ENCODE results near the gene PA2G4.
"Not testable (repeated sequence)": the region's sequence is repeated elsewhere in the genome, so short reads cannot be mapped to it uniquely, and the experiment has no call there.

PA2G4 gene

GRCh38 chr12:56104109-56104814, at the start of gene PA2G4:
TSS of gene PA2G4 (plus strand) at chr12:56104559. CDS start at chr12:56104738, 179 bp downstream.
- DNase-seq (ENCODE audit: low read depth in 3 of 3, low spot score in 1 of 3), result peak; percentile 91 to 93 (median 93)

DNA sequence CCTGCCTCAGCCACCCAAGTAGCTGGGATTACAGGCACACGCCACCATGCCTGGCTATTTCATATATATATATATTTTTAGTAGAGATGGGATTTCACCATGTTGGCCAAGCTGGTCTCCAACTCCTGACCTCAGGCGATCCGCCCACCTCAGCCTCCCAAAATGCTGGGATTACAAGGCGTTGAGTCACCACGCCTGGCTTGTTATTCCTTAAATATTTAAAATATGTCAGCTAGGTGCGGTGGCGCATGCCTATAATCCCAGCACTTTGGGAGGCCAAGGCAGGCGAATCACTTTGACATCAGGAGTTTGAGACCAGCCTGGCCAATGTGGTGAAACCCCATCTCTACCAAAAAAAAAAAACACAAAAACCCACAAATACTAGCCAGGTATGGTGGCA, 44.4 kb upstream of the PA2G4 start:
- DNase-seq (ENCODE audit: low read depth in 3 of 3, low spot score in 1 of 3), result not testable (repeated sequence)

GRCh38 chr12:56061982-56062381, 42.4 kb upstream of the PA2G4 start:
- DNase-seq (ENCODE audit: low read depth in 3 of 3, low spot score in 1 of 3), result no peak

GRCh38 chr12:56062996-56063395, 41.4 kb upstream of the PA2G4 start:
- DNase-seq (ENCODE audit: low read depth in 3 of 3, low spot score in 1 of 3), result no peak

DNA sequence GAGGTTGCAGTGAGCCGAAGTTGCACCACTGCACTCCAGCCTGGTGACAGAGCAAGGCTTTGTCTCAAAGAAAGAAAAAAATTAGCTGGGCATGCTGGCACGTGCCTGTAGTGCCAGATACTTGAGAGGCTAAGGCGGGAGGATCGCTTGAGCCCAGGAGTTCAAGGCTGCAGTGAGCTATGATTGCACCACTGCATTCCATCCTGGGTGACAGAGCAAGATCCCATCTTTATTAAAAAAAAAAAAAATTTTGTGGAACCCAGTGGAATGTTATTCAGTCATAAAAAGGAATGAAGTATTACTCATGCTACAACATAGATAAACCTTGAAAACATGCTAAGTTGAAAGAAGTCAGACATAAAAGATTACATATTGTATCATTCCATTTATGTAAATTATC, 32.7 kb upstream of the PA2G4 start:
- DNase-seq (ENCODE audit: low read depth in 3 of 3, low spot score in 1 of 3), result no peak

GRCh38 chr12:56074396-56074795, 30.0 kb upstream of the PA2G4 start:
- no peak for DNase-seq (ENCODE audit: low read depth in 3 of 3, low spot score in 1 of 3)

GRCh38 chr12:56077966-56078365, 26.4 kb upstream of the PA2G4 start:
- DNase-seq (ENCODE audit: low read depth in 3 of 3, low spot score in 1 of 3), result not testable (repeated sequence)

GRCh38 chr12:56078427-56078826, 25.9 kb upstream of the PA2G4 start:
- no peak for DNase-seq (ENCODE audit: low read depth in 3 of 3, low spot score in 1 of 3)

DNA sequence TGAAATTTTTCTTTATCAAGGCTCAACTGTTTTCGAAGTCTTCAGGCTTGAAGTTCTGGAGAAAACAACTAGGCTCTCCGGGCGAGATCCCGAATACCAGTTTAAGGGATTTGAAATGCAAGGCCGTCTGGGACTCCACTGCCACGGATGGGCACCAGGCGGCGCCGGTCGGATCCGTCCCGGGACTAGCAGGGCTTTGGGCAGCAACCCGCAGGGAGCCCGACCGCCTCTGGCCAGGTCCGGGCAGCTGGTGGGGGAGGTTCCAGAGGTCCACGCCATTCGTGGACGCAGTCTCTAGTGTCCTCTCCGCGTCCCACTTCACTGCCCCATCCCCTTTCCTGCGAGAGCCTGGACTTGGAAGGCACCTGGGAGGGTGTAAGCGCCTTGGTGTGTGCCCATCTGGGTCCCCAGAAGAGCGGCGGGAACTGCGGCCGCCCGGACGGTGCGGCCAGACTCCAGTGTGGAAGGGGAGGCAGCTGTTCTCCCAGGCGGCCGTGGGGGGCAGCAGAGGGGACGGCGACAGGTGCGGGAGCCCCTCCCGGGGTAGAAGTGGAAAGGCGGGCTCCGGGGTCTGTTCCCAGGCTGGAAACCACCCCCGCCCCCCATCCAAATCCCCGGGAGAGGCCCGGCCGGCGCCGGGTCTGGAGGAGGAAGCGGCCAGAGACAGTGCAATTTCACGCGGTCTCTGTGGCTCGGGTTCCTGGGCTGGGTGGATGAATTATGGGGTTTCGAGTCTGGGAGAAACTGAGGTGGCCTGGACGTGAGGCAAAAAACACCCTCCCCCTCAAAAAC, 25.2 kb upstream of the PA2G4 start:
- DNase-seq (ENCODE audit: low read depth in 3 of 3, low spot score in 1 of 3), result peak in 2 of 3 donors; percentile 11 to 35

- peak in 2 of 3 donors; percentile 42 to 55 for DNase-seq (ENCODE audit: low read depth in 3 of 3, low spot score in 1 of 3)
Observed at GRCh38 chr12:56079723-56080555, 24.4 kb upstream of the PA2G4 start, which contains the start of gene ERBB3. TSS of gene ERBB3 (plus strand) at chr12:56080165. CDS start at chr12:56080301, 136 bp downstream.

DNA sequence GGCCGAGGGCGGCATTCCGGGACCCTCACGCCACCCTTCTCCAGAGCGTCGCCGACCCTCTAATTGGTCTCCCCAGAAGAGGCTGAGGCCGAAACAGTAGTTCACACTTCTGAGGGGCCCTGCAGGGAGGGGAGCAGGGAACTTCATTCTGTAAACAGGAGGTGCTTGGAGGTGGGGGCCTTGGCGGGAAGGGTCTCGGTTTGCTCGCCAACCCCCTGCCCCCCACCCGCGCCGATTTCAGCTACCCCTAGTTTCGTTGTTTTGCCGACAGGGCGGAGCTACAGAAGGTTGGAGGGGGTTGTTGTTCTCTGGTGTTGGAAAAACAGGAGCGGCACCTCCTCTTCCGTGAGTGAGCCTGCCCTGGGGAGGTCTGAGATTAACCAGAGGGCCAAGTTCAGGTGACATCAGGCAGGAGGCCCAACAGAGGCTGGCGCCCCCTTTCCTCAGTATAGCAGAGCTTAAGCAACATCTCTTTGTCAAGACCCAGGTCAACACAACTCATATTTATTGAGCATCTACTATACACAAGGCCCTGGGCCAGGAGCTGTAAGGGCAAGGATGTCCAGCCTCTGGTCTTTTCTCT, 23.7 kb upstream of the PA2G4 start:
- no peak for DNase-seq (ENCODE audit: low read depth in 3 of 3, low spot score in 1 of 3)

DNA sequence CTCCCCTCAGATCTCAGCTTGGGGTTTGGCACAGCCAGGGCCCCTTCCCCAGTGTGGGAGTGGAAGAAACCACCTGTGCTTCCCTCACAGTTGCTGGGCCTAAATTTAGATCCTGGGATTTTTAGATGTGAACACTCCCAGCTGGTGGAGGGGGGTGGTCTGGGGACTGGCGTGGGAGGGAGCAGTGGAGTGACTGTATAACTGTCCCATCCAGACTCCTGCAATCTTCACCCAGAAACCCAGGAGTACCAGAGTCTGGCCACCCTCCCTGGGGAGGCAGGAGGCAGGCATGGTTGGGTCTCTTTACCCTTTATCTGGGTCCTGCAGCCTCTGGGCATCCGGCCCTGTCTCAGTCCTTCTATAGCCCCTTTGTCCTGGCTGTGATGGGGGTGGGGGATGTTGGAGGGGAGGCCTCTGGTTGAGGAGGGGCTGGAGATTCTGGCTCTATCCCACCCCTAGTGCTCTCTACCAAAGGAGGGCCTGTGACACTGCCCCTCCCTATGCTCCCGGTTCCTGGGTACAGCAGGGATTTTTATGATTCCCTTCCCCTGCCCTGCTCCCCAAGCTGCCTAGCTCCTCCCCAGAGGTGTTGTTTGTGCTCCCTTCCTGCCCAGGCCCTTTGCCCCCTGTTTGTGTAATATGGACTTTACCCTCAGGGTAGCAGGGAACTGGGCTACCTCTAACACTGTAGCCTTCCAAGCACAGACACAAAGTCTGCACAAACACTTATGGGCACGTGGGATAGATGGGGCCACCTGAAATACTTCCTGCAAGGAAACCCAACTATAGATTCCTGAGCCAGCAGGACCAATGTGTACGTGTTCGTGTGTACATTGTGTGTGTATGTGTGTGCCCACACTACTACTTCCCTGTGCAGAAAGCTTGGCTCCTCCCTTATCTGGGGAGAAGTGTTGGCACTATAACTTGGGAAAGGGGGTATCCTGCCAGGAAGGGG, 22.7 kb upstream of the PA2G4 start:
- DNase-seq (ENCODE audit: low read depth in 3 of 3, low spot score in 1 of 3), result no peak

GRCh38 chr12:56082382-56082781, 22.0 kb upstream of the PA2G4 start:
- no peak for DNase-seq (ENCODE audit: low read depth in 3 of 3, low spot score in 1 of 3)

DNA sequence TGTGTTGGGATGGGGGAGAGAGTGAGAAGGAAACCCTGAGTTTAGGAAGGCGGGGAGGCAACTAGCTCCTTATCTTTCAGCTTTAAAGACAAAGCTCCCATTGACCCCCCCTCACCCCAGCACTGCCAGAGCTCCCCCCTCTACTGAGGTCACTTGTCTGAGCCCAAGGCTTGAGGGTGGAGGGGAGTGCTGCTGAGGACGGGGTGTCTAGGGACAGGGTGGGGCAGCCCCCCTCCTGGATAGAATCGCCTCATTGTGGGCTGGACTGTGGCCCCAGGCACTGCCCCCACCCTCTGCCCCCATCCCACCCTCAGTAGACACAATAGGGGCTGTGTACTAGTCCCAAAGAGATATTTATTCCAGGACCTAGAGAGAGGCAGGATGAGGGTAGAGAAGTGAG, 21.4 kb upstream of the PA2G4 start:
- DNase-seq (ENCODE audit: low read depth in 3 of 3, low spot score in 1 of 3), result no peak

DNA sequence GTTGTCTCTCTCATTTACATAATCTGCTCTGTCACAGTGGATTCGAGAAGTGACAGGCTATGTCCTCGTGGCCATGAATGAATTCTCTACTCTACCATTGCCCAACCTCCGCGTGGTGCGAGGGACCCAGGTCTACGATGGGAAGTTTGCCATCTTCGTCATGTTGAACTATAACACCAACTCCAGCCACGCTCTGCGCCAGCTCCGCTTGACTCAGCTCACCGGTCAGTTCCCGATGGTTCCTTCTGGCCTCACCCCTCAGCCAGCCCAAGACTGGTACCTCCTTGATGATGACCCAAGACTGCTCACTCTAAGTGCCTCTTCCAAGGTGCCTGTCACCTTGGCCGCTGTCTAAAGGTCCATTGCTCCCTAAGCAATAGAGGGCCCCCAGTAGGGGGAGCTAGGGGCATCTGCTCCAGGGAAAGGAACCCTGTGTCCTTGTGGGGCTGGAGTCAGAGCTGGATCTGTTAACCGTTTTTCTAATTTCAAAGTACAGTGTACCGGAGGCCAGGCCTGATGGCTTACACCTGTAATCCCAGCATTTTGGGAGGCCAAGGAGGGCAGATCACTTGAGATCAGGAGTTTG, 19.3 kb upstream of the PA2G4 start:
- no peak for DNase-seq (ENCODE audit: low read depth in 3 of 3, low spot score in 1 of 3)

GRCh38 chr12:56086096-56086495, 18.3 kb upstream of the PA2G4 start:
- no peak for DNase-seq (ENCODE audit: low read depth in 3 of 3, low spot score in 1 of 3)

DNA sequence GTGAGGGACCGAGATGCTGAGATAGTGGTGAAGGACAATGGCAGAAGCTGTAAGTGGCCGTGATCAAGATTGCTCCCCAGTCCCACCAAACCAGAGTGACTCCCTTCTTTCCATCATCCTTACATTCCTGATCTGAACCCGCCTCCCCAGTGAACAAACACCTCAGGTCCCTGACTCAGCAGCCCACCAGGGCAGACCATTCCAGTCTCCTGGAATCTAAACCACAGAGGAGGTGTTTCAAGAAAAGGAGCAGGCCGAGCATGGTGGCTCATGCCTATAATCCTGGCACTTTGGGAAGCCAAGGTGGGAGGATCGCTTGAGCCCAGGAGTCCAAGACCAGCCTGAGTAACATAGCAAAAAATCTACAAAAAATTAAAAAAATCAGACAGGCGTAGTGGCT, 17.8 kb upstream of the PA2G4 start:
- no peak for DNase-seq (ENCODE audit: low read depth in 3 of 3, low spot score in 1 of 3)

- no peak for DNase-seq (ENCODE audit: low read depth in 3 of 3, low spot score in 1 of 3)
Observed at GRCh38 chr12:56087220-56087619, 17.1 kb upstream of the PA2G4 start.

- no peak for DNase-seq (ENCODE audit: low read depth in 3 of 3, low spot score in 1 of 3)
Observed at GRCh38 chr12:56097738-56098137, 6.6 kb upstream of the PA2G4 start.

DNA sequence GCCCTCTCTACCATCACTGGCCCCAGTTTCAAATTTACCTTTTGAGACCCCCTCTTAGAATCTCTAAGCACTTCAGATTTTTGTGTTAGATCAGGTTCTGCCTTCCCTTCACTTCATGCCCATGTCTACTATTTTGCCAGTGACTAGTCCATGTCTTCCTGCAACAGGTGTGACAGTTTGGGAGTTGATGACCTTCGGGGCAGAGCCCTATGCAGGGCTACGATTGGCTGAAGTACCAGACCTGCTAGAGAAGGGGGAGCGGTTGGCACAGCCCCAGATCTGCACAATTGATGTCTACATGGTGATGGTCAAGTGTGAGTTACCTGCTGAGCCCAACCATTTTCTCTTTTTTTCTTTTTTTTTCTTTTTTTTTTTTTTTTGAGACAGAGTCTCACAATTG, 5.8 kb upstream of the PA2G4 start:
- no peak for DNase-seq (ENCODE audit: low read depth in 3 of 3, low spot score in 1 of 3)

Data from stimulated activated CD4-positive, alpha-beta T cell treated with anti-CD3 and anti-CD28 coated beads, TNF-alpha, amount 100 ng/mL, for 1 hour (primary cell).